Measurements from ENCODE around the gene PLCB2. TPM values are rescaled to one million over a fixed set of nuclear protein-coding genes. Genes with fewer than 3 reads are reported as not detected.

PLCB2 gene
- total and polyA plus RNA-seq, 2 donors (not counting 3 experiments of a cell fraction or from before 2014, with no cell fraction given), result 1.5 to 1.6 TPM

DNA sequence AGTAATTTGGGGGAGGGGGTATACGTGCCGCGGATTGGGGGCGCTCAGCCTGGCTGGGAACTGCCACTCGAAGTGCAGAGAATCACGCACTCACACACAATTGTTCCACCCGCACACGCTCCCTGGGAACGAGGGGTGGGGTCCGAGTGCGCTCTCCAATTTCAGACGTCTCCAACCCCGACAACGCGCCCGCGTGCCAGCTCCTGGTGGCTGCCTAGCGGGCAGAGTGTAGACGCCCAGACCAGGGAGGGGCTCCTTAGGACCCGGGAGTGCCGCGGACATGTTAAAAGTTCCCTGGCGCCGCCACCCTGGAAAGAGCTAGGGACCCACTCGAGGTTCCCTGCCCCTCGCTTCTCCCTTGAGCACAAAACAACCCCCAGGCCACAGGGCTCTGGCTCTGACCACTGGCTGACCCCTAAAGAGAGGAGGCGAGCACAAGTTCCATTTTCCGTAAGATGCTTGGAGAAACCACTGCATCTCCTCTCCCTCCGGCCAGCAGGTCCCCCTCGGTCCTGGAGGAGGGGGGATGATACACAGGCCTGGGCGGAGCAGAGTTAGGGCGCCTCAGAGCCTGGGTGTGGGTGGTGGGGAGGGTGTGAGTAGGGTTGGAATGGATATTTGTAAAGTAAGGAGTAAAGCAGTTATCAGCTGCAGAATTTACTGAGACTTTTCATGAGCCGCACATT lies 24.0 kb downstream of the PLCB2 start:
- DNase-seq (ENCODE audit: low read depth, low spot score), result no peak
- H3K9me3 ChIP-seq (replicated peaks; ENCODE audit: control insufficient read depth, insufficient read depth, low read length), result no peaks in the 10 kb centered on the region
- no peaks in the 10 kb centered on the region for H3K9me1 ChIP-seq (replicated peaks; ENCODE audit: control insufficient read depth, extremely low read depth, insufficient read depth, low read length)
- no peaks in the 10 kb centered on the region for H4K20me1 ChIP-seq (replicated peaks; ENCODE audit: control insufficient read depth, extremely low read depth, insufficient read depth, low read length)
- intact Hi-C loops (cut with micrococcal nuclease) (no loop called here), dilution Hi-C loops (cut with MboI; ENCODE audit: extremely low pct_ligation_motif_present, low sequenced_read_pairs) (no loop called here)
- H3K4me2 ChIP-seq (ENCODE audit: insufficient read depth, low read length), result no peak overlapping the region
- TF ChIP-seq JUN (IDR thresholded peaks at IDR 0.05; ENCODE audit: borderline replicate concordance, insufficient read depth, insufficient read length, low read depth) (no peak), MYC (IDR thresholded peaks at IDR 0.05; ENCODE audit: low read depth, low read length) (no peak), POLR2A (IDR thresholded peaks at IDR 0.05; ENCODE audit: low read depth, low read length) (no peak), EZH2 (IDR thresholded peaks at IDR 0.05; ENCODE audit: borderline replicate concordance, low read depth, low read length, severe bottlenecking) (no peak), FOS (IDR thresholded peaks at IDR 0.05; ENCODE audit: borderline replicate concordance, insufficient read depth, low read length) (no peak), POLR2AphosphoS5 (IDR thresholded peaks at IDR 0.05; ENCODE audit: insufficient read depth, low read depth, low read length) (no peak), GATA2 (IDR thresholded peaks at IDR 0.05; ENCODE audit: insufficient read depth, insufficient read length, low read depth, low read length) (no peak)
- TF ChIP-seq, protein P1, sequence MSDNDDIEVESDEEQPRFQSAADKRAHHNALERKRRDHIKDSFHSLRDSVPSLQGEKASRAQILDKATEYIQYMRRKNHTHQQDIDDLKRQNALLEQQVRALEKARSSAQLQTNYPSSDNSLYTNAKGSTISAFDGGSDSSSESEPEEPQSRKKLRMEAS (IDR thresholded peaks at IDR 0.05; ENCODE audit: insufficient read depth, insufficient read length), result no peak
- TF ChIP-seq, protein P2, sequence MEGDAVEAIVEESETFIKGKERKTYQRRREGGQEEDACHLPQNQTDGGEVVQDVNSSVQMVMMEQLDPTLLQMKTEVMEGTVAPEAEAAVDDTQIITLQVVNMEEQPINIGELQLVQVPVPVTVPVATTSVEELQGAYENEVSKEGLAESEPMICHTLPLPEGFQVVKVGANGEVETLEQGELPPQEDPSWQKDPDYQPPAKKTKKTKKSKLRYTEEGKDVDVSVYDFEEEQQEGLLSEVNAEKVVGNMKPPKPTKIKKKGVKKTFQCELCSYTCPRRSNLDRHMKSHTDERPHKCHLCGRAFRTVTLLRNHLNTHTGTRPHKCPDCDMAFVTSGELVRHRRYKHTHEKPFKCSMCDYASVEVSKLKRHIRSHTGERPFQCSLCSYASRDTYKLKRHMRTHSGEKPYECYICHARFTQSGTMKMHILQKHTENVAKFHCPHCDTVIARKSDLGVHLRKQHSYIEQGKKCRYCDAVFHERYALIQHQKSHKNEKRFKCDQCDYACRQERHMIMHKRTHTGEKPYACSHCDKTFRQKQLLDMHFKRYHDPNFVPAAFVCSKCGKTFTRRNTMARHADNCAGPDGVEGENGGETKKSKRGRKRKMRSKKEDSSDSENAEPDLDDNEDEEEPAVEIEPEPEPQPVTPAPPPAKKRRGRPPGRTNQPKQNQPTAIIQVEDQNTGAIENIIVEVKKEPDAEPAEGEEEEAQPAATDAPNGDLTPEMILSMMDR (IDR thresholded peaks at IDR 0.05; ENCODE audit: extremely low read depth in 1 of 2, insufficient read depth in 1 of 2, low read depth in 1 of 2, low read length in 2 of 2), result no peak
- POLR2A ChIA-PET, result no interaction called here
- H2AFZ ChIP-seq (ENCODE audit: low read depth, low read length), result no peak overlapping the region
- H3K4me1 ChIP-seq (ENCODE audit: control insufficient read depth, extremely low read depth, insufficient read depth, low read length), result peaks cover 12% of the 10 kb centered on the region
- H3K79me2 ChIP-seq (ENCODE audit: control insufficient read depth, insufficient read depth, low read length), result no peaks in the 10 kb centered on the region
- peaks cover 38 to 55% of the 10 kb centered on the region in 2 experiments for H3K27me3 ChIP-seq (ENCODE audit: control insufficient read depth in 2 of 2, insufficient read depth in 2 of 2, low read length in 2 of 2)
- BruUV-seq (replicated peaks), result no TSS peak
- no peak overlapping the region for H3K27ac ChIP-seq (ENCODE audit: insufficient read depth, low read depth, low read length)
- H3K36me3 ChIP-seq (ENCODE audit: control insufficient read depth in 2 of 2, extremely low read depth in 1 of 2, insufficient read depth in 2 of 2, low read length in 2 of 2), result no peaks in the 10 kb centered on the region
- no peak overlapping the region for H3K4me3 ChIP-seq (replicated peaks in 1 of 3; ENCODE audit: insufficient read depth in 1 of 3, low read depth in 1 of 3, low read length in 3 of 3)
- H3K9ac ChIP-seq (replicated peaks; ENCODE audit: extremely low read depth, insufficient read depth, low read length), result no peak overlapping the region
- CTCF ChIA-PET, result interaction anchor here (0.9 to 5.3 kb wide), 8 partner anchors 7 to 55 kb away, joined by 3 to 83 read pairs (median 4); partner anchors contain the start of gene PLCB2
- no peak for FAIRE-seq

Data from endothelial cell of umbilical vein (primary cell).